ENCODE measurements around the gene CILP.
"Not testable (repeated sequence)": the region's sequence is repeated elsewhere in the genome, so short reads cannot be mapped to it uniquely, and the experiment has no call there.

CILP gene

DNA sequence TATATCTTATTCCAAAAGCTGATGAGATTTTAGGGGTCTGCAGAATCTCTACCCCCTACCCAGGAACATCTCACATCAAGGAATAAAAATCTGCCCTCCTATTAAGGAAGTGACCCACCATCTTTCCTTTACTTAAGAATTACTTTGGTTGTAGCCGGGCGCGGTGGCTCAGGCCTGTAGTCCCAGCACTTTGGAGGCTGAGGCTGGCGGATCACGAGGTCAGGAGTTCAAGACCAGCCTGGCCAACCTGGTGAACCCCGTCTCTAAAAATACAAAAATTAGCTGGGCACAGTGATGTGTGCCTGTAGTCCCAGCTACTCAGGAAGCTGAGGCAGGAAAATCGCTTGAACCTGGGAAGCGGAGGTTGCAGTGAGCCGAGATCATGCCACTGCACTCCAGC lies 22.8 kb downstream of the CILP start:
- not testable (repeated sequence) for H3K36me3 Mint-ChIP-seq; H3K9me3 Mint-ChIP-seq (ENCODE audit: low read depth); H3K27ac Mint-ChIP-seq; H3K27me3 Mint-ChIP-seq; H3K4me3 Mint-ChIP-seq
- H3K4me1 Mint-ChIP-seq (ENCODE audit: low read depth), result peaks cover 13% of the 10 kb centered on the region

DNA sequence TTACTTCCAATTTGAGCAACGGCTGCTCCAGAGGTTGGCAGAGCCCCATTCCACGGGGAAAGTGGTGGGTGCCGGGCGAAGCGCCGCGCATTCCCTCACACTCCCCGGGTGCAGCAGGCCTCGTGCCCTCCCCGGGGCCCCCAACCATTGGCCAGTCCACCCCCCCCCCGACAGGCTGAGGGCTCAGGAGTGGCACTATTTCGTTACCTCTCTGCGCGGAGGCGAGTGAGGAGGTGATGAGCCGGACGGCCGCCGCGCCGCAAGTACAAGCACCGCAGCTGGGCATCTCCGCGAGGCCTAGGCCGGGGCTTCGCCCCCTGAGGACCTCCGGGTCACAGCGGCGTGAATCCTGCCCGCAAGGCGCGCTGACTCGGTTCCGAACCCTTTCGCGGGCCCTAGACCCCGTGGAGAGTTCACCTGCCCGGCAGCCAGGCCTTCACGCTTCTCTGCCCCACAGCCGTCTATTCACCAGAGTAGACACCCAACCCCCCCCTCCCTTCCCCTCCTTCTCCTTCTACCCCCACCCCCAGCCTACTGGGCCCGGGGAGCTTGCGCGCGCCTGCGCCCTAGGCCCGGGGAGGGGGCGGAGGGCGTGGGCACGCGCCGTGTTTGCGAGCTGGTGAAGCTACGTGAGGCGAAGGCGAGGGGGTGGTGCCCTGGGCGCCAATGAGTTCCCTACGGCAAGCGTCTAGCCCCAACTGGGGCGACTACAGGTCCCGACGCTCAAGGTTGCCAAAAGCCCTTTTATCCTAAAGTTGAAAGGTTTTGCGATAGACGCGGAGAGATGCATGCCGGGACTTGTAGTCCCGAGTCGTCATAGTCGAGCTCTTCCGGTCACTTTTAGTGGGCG lies 26.2 kb downstream of the CILP start, which contains the start of gene CLPX:
Gene CLPX, minus strand, starts transcription at position 475 of the 850 bp plus-strand sequence. Its CDS starts 189 bp downstream, at position 286.
- peaks cover 30% of the 10 kb centered on the region for H3K4me1 Mint-ChIP-seq (ENCODE audit: low read depth)
- H3K4me3 Mint-ChIP-seq, result peak within 1 kb of the TSS; percentile 97
- H3K36me3 Mint-ChIP-seq, result no peaks in the 10 kb centered on the region
- H3K27ac Mint-ChIP-seq, result peak within 1 kb of the TSS; percentile 96
- H3K27me3 Mint-ChIP-seq, result no peaks in the 10 kb centered on the region
- H3K9me3 Mint-ChIP-seq (ENCODE audit: low read depth), result no peaks in the 10 kb centered on the region

DNA sequence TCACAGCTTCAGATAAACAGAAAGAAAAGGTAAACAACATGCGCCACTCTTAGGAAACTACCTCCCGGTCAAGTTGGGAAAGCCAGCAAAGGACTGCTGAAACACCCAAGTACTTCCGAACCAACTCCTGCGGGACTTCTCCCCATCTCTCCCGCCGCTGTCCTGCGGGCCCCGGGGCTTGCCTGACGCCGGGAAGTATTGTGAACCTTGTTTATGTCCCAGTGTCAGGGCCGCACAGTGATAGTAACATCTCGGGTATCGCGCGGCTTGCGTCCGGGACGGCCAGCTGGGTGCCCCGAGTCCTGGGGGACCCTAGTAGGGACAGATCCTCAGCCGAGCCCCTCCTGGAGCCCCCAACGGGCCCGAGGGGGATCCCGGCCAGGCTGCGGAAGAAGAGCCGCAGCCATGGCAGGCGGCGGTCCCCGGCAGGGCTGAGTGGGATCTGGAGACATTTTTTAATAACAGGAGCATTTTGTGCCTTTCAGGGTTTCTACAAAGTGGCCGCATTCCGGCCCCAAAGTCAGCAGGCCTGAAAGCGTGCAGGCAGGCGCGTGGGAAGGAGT lies 26.9 kb downstream of the CILP start:
- H3K9me3 Mint-ChIP-seq (ENCODE audit: low read depth), result no peaks in the 10 kb centered on the region
- H3K27me3 Mint-ChIP-seq, result no peaks in the 10 kb centered on the region
- peaks cover 35% of the 10 kb centered on the region for H3K4me1 Mint-ChIP-seq (ENCODE audit: low read depth)
- peak overlapping the region; percentile 97 for H3K4me3 Mint-ChIP-seq
- peaks cover 2% of the 10 kb centered on the region for H3K36me3 Mint-ChIP-seq
- H3K27ac Mint-ChIP-seq, result peak overlapping the region; percentile 96

DNA sequence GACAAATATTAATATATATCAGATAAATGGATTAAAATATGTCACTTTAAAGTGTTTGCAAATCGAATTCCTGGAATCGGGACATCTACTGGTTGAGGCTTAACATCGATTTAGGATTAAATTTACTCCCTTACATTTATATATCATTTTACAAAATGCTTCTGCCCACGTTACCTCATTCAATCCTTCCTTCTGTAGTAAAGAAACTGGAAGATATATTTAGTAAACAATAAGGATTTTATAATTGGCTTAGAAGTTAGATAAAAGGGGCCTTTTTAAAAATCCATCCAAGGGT lies 27.5 kb downstream of the CILP start:
- H3K4me1 Mint-ChIP-seq (ENCODE audit: low read depth), result peaks cover 35% of the 10 kb centered on the region
- peaks cover 2% of the 10 kb centered on the region for H3K36me3 Mint-ChIP-seq
- no peaks in the 10 kb centered on the region for H3K9me3 Mint-ChIP-seq (ENCODE audit: low read depth)
- H3K27ac Mint-ChIP-seq, result peak overlapping the region; percentile 96
- H3K27me3 Mint-ChIP-seq, result no peaks in the 10 kb centered on the region
- H3K4me3 Mint-ChIP-seq, result peak overlapping the region; percentile 97

DNA sequence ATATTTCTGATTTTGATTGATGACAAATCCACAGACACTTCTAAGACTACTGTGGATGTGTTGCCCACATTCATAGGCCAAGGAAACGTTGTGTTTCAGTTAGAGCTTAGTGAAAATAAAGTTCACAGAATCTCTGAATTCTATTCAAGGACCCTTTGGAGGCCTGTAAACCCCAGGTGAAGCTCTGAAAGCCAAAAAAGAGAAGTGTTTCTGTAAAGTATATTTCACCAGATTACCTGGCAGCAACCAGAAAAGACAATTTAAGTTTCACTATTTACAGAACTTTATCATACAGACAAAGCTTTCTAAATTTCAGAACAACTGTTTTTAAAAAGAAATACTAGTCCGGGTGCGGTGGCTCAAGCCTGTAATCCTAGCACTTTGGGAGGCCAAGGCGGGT lies 28.7 kb downstream of the CILP start:
- peak overlapping the region; percentile 54 for H3K27ac Mint-ChIP-seq

DNA sequence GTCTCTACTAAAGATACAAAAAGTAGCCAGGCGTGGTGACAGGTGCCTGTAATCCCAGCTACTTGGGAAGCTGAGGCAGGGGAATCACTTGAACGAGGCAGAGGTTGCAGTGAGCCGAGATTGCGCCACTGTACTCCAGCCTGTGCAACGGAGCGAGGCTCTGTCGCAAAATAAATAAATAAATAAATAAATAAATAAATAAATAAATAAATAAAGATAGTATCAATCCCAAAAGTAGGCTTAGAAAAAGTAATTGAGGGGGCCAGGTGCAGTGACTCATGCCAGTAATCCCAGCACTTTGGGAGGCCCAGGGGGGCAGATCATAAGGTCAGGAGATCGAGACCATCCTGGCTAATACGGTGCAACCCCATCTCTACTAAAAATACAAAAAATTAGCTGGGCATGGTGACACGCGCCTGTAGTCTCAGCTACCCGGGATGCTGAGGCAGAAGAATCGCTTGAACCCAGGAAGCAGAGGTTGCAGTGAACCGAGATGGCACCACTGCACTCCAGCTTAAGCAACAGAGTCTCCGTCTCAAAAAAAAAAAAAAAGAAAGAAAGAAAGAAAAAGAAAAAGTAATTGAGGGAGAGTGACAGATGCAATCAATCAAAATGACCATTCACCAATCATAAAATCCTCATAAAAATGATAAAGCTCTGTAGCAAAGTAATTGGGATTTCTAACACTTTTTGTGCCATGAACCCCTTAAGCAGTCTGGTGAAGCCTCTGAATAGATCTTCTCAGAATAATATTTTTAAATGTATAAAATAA lies 29.5 kb downstream of the CILP start:
- H3K9me3 Mint-ChIP-seq (ENCODE audit: low read depth); H3K36me3 Mint-ChIP-seq; H3K27ac Mint-ChIP-seq; H3K27me3 Mint-ChIP-seq: not testable (repeated sequence)
- Mint-ChIP-seq H3K4me3 (peak overlapping the region; percentile 51), H3K4me1 (ENCODE audit: low read depth) (peaks cover 38% of the 10 kb centered on the region)

More for the DNA sequence above, 28.7 kb downstream of the CILP start:
- Mint-ChIP-seq H3K4me3 (peak overlapping the region; percentile 97), H3K36me3 (peaks cover 6% of the 10 kb centered on the region), H3K9me3 (ENCODE audit: low read depth) (no peaks in the 10 kb centered on the region), H3K27me3 (no peaks in the 10 kb centered on the region), H3K4me1 (ENCODE audit: low read depth) (peaks cover 38% of the 10 kb centered on the region)

DNA sequence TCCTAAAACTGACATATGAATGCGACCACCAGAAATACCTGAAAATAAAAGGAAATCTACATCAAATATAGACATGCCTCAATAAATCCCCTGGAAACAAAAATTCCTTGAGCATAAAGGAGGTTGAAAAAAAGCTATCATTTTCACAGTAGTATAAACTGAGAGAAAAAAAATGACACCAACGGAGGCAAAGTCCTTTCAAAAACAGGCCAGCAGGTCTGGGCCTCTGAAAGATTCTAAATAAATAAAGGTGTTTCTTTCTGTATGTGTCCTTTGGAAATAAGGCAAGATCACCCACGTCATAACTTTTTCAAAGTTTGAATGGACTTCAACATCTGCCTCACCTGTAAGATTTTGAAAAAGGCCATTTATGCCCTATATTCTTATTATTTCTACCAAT lies 31.1 kb downstream of the CILP start:
- H3K9me3 Mint-ChIP-seq (ENCODE audit: low read depth), result no peaks in the 10 kb centered on the region
- no peak overlapping the region for H3K27ac Mint-ChIP-seq
- H3K27me3 Mint-ChIP-seq, result no peaks in the 10 kb centered on the region
- H3K4me3 Mint-ChIP-seq, result no peak overlapping the region
- peaks cover 36% of the 10 kb centered on the region for H3K4me1 Mint-ChIP-seq (ENCODE audit: low read depth)
- peaks cover 8% of the 10 kb centered on the region for H3K36me3 Mint-ChIP-seq

DNA sequence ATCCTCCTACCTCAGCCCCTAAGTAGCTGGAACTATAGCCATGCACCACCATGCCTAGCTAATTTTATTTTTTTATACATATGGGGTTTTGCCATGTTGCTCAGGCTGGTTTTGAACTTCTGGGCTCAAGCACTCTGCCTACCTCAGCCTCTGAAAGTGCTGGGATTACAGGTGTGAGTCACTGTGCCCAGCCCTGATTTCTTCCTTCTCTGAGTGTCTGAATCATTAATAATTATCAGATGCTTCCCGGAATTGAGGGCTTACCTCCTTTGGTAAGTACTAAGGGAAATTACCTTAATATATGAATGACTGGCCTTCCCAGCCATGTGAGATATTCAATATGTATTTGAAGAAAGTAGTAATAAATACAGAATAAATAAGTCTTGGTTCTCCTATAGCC lies 33.4 kb downstream of the CILP start:
- no peaks in the 10 kb centered on the region for H3K27me3 Mint-ChIP-seq
- peak overlapping the region; percentile 28 for H3K27ac Mint-ChIP-seq
- H3K36me3 Mint-ChIP-seq, result peaks cover 12% of the 10 kb centered on the region
- no peak overlapping the region for H3K4me3 Mint-ChIP-seq
- H3K4me1 Mint-ChIP-seq (ENCODE audit: low read depth), result peaks cover 29% of the 10 kb centered on the region
- no peaks in the 10 kb centered on the region for H3K9me3 Mint-ChIP-seq (ENCODE audit: low read depth)

DNA sequence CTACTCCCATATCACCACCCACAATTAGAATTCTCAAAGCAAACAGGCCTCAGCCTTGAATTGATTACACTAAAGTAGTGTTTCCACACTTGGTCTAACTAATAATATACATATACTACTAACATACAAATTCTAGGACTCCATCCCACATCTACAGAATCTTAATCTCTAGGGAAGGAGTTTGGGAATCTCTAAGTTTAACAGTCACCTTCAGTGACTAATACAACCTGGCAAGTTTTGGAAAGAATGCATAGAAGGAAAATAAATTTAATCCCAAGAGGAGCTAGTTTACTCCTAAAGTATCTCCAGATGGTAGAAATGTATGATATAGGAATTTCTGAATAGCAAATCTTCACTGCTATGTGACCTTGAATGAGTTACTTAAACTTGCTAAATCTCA lies 35.2 kb downstream of the CILP start:
- H3K9me3 Mint-ChIP-seq (ENCODE audit: low read depth), result no peaks in the 10 kb centered on the region
- no peaks in the 10 kb centered on the region for H3K27me3 Mint-ChIP-seq
- H3K27ac Mint-ChIP-seq, result no peak overlapping the region
- peaks cover 17% of the 10 kb centered on the region for H3K4me1 Mint-ChIP-seq (ENCODE audit: low read depth)
- no peak overlapping the region for H3K4me3 Mint-ChIP-seq
- peaks cover 12% of the 10 kb centered on the region for H3K36me3 Mint-ChIP-seq

DNA sequence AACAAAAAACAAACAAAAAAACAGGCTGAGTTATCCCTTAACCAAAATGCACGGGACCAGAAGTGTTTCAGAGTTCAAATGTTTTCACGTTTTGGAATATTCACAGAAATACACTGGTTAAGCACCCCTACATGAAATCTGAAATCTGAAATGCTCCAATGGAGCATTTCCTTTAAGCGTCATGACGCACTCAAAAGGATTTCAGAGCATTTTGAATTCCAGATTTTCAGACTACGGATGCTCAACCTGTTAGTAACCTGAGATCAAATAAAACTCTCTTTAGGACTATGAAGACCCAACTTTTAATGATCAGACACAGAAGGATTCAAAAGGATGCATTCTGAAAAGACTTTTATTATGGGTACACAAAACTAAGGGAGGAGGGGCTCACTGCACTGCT lies 35.8 kb downstream of the CILP start:
- Mint-ChIP-seq H3K9me3 (ENCODE audit: low read depth) (no peaks in the 10 kb centered on the region), H3K27ac (no peak overlapping the region), H3K4me1 (ENCODE audit: low read depth) (peaks cover 17% of the 10 kb centered on the region), H3K36me3 (peaks cover 12% of the 10 kb centered on the region), H3K27me3 (no peaks in the 10 kb centered on the region), H3K4me3 (no peak overlapping the region)

DNA sequence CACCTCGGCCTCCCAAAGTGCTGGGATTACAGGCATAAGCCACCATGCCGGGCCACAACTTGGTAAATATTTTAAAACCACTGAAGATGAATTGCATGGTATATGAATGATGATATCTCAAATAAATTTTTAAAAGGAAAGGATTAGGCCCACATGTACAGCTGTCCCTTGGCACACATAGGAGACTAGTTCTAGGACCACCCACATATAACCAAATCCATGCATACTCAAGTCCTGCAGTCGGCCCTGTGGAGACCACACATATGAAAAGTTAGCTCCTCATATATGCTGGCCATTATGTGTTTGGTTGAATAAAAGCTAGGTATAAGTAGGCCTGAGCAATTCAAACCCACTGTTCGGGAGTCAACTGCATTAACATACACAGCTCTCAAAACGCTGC lies 36.8 kb downstream of the CILP start:
- Mint-ChIP-seq H3K9me3 (ENCODE audit: low read depth) (no peaks in the 10 kb centered on the region), H3K4me1 (ENCODE audit: low read depth) (peaks cover 10% of the 10 kb centered on the region), H3K4me3 (no peak overlapping the region), H3K27ac (no peak overlapping the region), H3K27me3 (no peaks in the 10 kb centered on the region), H3K36me3 (peaks cover 10% of the 10 kb centered on the region)

DNA sequence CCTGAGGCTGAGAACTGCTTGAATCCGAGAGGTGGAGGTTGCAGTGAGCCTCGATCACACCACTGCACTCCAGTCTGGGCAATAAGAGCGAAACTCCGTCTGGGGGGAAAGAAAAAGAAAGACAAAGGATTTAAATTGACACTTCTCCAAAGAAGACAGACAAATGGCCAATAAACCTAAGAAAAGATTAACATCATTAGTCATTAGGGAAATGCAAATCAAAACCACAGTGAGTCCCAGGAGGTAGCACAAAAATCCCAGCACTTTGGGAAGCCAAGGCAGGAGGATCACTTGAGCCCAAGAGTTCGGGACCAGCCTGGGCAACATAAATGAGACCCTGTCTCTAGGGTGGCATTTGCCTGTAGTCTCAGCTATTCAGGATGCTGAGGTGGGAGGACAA lies 38.7 kb downstream of the CILP start:
- H3K27me3 Mint-ChIP-seq, result no peaks in the 10 kb centered on the region
- no peak overlapping the region for H3K4me3 Mint-ChIP-seq
- H3K27ac Mint-ChIP-seq, result no peak overlapping the region
- H3K9me3 Mint-ChIP-seq (ENCODE audit: low read depth), result no peaks in the 10 kb centered on the region
- peaks cover 6% of the 10 kb centered on the region for H3K36me3 Mint-ChIP-seq
- H3K4me1 Mint-ChIP-seq (ENCODE audit: low read depth), result peaks cover 7% of the 10 kb centered on the region

DNA sequence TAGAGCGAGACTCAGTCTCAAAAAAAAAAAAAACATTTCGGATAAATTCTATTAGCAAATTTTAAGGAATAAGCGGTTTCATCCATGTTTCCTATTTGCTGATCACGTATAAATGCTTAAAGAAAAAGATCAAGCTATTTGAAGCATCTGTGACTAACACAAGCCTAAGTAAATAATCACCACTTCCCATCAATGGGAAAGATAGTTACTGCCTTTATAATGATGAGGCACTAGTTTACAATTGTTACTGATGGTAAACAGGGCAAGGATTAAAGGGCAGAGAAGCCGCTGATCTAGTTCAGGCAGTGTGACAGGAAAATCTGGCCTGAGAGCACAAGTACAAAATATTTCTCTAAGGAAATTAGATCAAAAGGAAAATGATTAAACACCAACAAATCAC lies 39.8 kb downstream of the CILP start:
- no peaks in the 10 kb centered on the region for H3K27me3 Mint-ChIP-seq
- no peaks in the 10 kb centered on the region for H3K9me3 Mint-ChIP-seq (ENCODE audit: low read depth)
- H3K27ac Mint-ChIP-seq, result no peak overlapping the region
- no peak overlapping the region for H3K4me3 Mint-ChIP-seq
- H3K36me3 Mint-ChIP-seq, result peaks cover 6% of the 10 kb centered on the region
- peaks cover 10% of the 10 kb centered on the region for H3K4me1 Mint-ChIP-seq (ENCODE audit: low read depth)

DNA sequence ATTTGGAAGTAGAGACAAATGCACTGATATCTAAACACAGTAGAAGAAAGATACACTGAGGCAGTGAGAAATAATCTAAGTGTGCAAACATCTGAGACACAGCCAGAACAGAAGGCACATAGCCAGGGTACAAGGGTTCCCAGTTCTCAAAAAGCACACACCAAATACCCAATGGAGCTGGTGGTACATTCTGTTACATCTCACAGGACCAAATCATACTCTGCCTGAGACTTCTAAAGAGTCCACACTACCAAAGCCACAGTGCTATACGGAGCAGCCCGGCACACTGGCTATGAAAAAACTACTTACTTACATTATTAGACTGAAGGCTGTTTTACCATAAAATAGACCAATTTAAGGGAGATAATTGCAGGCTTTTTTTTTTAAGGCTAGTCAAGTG lies 45.4 kb downstream of the CILP start:
- H3K36me3 Mint-ChIP-seq, result no peaks in the 10 kb centered on the region
- H3K27me3 Mint-ChIP-seq, result no peaks in the 10 kb centered on the region
- no peak overlapping the region for H3K27ac Mint-ChIP-seq
- no peaks in the 10 kb centered on the region for H3K9me3 Mint-ChIP-seq (ENCODE audit: low read depth)
- H3K4me1 Mint-ChIP-seq (ENCODE audit: low read depth), result peaks cover 19% of the 10 kb centered on the region
- no peak overlapping the region for H3K4me3 Mint-ChIP-seq

DNA sequence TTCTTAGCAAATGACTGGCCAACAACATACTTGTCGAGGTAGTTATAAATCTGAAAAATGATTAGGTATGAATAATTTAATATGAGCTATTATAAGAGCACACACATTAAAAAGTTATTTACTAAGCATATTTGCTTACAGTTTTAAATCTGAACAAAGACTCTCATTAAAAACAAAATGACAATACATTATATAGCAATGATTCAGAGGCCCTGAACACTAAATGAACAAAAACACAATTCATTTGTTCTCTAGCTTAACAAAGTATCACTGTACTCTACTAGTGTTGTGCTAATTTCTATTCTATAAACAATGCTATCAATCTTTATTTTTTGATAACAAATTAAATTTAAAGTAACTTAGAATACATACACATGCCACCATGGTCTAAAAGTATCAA lies 47.1 kb downstream of the CILP start:
- H3K27ac Mint-ChIP-seq, result no peak overlapping the region
- peaks cover 21% of the 10 kb centered on the region for H3K4me1 Mint-ChIP-seq (ENCODE audit: low read depth)
- no peak overlapping the region for H3K4me3 Mint-ChIP-seq
- no peaks in the 10 kb centered on the region for H3K36me3 Mint-ChIP-seq
- no peaks in the 10 kb centered on the region for H3K9me3 Mint-ChIP-seq (ENCODE audit: low read depth)
- no peaks in the 10 kb centered on the region for H3K27me3 Mint-ChIP-seq
